Stimulated activated CD4-positive, alpha-beta T cell treated with anti-CD3 and anti-CD28 coated beads, Interleukin-4, amount 100 ng/mL, for 1 hour (primary cell): ENCODE measurements around the gene UPK3BL2.
"Not testable (repeated sequence)": the region's sequence is repeated elsewhere in the genome, so short reads cannot be mapped to it uniquely, and the experiment has no call there.

Experiments
- DNase-seq: peaks from one replicate; pipeline ENCODE4 v3.0.0-alpha.2; 2020

Gene UPK3BL2

DNA sequence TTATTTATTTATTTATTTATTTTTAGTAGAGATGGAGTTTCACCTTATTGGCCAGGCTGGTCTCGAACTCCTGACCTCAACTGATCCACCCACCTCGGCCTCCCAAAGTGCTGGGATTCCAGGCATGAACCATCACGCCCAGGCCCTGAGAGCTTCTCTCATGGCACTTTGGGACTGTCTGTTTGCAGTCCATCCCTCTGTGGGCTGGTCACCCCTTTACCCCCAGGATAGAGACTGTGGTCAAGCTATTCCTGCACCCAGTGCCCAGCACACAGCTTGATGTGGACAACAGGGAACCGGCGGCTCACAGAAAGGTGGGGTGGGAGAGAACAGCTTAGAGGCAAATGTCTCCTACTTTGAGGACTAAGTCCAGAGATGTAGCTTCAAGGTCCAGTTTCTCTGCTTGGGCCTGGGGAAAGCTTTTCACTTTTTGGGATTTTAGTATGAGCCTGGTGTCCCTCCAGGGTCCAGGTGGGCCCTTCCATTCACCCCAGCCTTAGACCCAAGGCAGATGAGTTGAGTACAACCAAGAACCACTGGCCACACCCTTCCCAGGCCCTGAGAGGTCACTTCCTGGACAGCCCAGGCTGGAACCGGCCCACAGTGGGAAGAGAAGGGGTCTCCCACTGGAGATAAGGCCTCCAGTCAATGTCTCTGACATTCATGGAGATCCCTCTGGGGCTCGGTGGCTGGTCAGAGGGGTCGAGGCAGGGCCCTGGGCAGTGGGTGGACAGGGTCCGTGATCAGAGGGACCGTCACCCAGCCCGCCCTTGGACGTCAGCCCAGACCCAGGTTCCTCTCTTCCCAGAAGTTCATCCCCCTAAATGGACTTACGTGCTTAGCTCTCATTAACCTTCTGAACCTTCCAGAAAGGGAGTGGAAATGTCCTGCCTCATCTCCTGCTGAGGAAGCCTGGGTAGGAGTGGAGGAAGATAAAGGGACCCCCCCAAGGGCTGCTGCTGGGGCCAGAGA, 15.4 kb downstream of the UPK3BL2 start:
- not testable (repeated sequence) for DNase-seq

DNA sequence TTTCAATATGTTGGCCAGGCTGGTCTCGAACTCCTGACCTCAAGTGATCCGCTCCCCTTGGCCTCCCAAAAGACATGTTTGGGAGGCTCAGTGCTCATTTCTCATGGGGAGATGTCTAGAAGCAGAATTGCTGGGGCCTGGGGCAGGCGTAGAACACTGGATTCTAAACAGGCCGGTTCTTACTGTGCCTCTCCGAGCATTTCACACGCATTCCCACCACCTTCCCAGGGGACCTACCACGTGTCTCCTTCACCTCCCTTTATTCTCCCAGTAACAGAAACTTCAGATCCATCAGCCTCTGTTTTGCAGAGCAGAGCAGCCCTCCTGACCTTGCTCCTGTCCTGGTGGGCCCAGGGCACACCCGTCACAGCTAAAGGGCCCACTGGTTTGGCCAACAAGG, 16.3 kb downstream of the UPK3BL2 start:
- not testable (repeated sequence) for DNase-seq

DNA sequence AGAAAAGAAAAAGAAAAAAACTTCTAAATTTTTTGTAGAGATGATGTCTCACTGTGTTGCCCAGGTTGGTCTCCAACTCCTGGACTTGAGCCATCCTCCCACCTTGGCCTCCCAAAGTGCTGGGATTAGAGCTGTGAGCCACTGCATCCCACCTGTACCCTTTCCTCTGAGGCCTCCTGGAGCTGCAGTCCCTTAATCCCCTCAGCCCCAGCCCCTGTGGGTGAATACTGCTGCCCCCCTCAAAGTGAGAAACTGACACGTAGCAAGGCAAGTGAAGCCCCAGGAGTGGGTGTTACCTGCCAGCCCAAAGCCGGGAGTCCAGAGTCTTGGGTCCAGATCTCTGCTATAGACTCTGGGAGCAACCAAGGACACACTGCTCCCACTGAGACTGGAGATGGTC, 18.7 kb downstream of the UPK3BL2 start:
- not testable (repeated sequence) for DNase-seq

DNA sequence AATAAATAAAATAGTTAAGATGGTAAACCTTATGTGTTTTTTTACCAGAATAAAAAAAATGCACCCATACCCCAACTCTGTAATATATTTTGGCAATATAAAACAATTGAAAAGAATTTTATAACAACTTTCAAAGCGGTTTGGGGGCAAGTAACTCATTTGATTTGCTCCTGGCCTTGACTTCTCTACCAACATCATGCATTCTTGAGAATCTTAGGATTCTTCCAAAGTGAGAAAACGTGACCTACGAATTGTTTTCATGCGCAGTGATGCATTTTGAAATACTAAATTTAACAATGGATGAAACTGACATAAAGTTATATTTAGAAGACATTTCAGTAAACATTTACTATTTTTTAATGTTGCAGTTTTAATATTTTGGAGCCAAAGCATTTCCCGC, 22.7 kb downstream of the UPK3BL2 start:
- not testable (repeated sequence) for DNase-seq

DNA sequence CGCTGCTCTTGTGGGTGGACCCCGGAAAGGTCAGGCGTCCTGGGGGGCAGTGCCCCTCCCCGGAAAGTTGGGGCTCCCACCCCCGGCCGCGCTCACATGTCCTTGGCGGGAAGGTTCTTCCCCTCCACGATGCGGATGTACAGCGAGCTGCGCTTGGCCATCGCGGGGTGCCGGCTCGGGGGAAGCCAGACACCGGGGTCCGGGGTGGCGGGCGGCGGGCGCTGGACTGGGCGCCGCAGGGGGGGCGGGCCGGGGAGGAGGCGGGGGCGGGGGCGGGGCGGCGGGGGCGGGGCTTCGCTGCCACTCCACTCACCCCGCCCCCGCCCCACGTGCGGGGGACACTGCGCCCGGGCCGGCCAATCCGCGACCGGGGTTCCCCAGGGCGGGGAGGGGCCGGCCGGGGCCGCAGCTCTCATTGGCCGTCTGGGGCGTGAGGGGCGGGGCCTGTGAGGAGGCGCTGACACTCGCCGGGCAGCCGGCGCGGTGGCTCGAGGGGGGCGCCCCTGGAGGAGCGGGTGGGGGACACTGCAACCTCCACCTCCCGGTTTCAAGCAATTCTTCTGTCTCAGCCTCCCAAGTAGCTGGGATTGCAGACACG, 25.8 kb downstream of the UPK3BL2 start, which contains the start of gene RASA4B:
TSS of gene RASA4B (minus strand) at position 228 of the 598 bp plus-strand sequence. CDS start at position 161, 67 bp downstream.
- DNase-seq = not testable (repeated sequence)

DNA sequence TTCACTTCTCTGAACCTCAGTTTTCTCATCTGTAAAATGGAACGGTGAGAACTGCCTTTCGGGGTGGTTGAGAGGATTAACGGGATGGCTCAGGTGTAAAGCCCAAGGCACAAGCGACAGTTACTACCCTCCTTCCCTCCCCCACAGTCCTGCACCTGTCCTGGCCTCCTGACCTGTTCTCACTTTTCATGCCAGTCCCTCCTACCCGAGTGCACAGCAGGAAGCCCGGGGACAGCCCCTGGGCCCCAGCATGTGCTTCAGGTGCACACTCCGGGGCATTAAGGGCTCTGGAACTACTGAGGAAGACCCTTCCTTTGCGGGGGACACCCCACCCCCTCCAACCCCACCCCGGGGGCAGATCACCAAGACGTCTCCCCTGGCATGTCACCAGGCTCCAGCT, 26.5 kb downstream of the UPK3BL2 start:
- not testable (repeated sequence) for DNase-seq

DNA sequence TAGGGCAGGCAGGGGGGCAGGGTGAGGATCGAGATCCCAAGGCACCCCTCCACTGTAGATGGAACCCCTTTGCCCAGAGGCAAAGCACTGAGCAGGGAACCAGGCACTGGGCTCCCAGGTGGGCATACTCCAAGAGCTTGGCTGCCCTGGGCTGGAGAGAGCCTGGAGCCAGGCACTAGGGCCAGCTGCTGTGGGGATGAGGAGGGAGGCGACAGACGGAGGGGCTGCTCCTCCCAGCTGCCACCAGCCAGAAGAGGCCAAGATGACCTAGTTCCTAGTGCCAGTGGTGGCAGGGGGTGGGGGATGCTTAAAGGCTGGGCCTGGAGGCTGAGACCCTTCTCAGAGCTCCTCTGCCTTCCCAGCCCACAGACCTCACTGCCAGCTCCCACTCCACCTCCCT, 27.6 kb downstream of the UPK3BL2 start:
- DNase-seq = not testable (repeated sequence)

DNA sequence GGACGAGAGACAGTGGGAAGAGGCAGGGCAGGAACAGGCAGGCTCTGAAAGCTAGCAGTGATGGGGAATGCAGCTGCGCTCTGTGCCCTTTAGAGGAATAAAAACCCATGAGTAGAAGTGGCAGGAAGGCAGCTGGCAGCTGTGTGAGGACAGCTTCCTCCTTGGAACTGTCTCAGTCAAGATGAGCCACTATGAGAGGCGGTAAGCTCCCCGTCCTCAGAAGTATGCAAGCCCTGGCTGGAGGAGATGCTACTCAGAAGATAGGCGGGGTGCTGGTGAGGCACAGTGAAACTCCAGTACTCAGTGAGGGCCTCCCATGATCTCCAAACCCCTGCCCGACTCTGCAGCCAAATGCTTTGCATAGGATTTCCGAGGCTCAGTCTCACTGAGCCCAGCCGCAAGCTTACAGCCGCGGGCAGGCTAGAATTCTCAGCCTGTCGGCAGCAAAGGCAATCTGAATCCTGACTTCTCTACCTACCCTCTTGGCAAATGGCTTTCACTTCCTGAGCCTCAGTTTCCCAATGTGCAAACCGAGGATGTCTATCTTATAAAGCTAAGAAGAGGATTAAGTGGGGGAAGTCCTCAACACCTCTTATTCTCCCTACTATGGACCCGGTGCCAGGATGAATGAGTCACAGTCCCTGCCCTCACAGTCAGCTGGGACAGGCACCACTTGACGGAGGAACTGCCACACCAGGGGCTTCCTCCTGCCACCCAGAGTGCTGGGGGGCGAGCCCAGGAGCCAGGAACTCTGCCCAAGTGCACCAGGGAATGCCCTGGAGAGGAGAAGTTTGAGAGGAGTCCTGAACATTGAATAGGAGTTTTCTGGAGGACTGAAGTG, 28.4 kb downstream of the UPK3BL2 start:
- not testable (repeated sequence) for DNase-seq

DNA sequence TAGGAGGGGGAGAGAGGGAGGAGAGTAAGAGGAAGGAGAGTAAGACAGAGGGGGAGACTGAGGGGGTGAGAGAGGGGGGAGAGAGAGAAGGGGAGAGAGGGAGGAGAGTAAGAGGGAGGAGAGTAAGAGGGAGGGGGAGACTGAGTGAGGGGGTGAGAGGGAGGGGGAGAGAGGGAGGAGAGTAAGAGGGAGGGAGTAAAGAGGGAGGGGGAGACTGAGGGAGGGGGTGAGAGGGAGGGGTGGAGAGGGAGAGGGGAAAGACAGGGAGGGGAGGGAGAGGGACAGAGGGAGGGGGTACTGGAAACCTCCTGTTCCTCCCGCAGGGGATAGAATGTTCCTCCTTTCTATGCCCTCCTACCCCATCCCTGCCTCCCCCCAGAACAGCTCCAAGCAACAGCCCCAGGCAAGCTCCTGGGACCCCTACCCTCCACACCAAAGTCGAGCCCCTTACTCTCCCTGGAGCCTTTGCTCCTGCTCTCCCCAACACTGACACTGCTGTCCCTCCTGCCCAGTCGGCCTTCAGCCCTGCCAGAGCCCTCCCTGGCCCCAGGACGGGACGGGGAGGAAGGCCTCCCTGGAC, 30.8 kb downstream of the UPK3BL2 start:
- not testable (repeated sequence) for DNase-seq

DNA sequence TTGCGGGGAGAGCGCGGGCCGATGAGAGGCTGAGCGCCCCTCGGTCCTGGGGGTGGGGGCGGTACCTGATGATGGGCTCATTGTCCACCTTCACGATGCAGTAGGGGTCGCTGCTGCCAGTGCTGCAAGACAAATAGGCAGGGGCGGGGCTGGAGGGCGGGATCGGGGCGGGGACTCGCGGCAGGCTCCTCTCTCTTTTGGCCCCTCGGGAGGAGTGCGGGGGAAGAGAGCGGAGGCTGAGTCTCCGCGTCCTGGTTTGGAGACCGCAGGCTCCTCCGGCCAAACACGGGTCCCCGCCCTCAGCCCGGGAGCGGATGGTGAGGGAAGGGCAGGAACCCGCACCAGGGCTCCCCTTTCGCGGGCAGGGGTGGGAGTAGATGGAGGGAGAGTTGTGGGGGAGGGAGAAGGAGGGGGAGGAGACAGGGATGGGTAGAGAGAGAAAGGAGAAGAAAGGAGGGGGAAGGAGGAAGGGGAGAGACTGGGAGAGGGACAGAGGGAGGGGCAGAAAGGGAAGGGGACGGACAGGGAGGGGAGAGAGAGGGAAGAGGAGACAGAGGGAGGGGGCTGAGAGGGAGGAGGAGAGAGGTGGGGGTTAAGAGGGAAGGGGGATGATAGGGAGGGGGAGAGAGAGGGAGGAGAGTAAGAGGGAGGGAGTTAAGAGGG, 31.5 kb downstream of the UPK3BL2 start:
- DNase-seq = not testable (repeated sequence)

DNA sequence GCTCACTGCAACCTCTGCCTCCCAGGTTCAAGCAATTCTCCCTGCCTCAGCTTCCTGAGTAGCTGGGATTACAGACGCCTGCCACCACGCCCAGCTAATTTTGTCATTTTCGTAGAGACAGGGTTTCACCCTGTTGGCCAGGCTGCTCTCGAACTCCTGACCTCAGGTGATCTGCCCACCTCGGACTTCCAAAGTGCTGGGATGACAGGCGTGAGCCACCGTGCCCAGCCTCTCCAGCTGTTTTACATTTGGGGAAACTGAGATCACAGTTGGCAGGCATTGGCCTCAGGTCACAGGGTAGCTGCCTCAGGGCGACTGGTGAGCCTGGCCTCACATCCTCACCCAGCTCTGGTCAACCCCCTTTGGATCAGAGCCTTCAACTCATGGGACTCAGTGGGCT, 32.9 kb downstream of the UPK3BL2 start:
- DNase-seq = not testable (repeated sequence)

DNA sequence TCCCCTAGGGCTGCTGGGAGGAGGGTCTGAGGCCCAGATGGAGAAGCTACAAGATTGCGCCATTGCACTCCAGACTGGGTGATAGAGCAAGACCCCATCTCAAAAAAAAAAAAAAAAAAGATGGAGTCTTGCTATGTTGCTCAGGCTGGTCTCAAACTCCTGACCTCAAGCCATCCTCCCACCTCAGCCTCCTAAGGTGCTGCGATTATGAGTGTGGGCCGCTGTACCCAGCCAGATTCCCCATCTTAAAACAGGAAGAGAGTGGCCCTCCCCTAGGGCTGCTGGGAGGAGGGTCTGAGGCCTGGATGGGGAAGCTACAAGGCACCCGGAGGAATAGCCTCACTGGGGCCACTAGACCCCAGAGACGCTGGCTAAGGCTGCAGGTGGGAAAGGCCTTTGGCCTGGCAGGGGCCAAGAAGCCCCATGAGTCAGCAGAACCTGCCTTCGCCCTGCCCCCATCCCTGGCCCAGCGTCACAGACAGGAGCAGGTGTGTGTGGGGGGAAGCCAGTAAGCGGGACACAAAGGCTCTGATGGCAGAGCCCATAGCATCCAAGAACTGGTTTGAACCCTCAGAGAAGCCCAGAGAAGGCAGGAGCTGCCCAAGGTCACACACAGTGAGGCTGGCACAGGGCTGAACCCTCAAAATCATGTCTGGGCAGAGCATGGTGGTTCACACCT, 35.9 kb downstream of the UPK3BL2 start:
- not testable (repeated sequence) for DNase-seq

DNA sequence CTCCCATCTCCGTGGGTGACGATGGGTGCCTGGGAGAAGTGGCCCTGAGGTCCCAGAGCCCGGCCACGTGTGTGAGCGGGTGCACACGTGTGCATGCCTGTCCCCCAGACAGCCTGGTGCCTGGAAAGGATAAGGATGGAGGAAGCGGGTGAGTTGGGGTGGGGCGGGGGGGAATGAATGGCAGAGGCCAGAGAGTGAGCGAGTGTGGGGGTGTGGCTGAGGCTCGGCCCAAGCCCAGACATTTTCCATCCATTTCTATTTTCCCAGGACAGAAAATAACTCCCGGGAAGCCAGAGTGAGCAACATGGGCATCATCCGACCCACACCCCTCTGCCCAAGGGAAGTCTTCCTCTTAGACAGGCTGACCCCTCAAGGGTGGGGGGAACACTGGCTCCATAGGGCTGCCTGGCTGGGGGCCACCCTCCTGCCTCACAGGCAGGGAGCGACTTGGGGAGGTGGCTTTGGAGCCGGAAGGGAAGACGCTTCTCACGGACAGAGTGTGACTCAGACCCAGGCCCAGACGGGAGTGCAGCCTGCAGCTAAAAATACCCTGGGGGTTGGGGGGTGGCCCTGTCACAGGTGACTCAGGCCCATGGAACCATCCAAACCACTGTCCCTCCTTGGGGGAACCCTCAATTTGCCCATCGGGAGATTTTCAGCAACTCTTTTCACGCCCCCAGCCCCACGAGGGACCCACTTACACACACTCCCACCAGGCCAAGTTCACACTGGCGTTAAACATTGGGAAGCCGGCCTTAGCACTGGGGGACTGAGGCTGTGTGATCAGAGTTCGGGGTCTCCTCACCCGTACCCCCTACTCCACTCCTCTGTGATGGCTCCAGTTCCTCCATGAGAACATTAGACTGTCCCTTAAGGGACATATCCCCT, 38.0 kb downstream of the UPK3BL2 start:
- DNase-seq = not testable (repeated sequence)

DNA sequence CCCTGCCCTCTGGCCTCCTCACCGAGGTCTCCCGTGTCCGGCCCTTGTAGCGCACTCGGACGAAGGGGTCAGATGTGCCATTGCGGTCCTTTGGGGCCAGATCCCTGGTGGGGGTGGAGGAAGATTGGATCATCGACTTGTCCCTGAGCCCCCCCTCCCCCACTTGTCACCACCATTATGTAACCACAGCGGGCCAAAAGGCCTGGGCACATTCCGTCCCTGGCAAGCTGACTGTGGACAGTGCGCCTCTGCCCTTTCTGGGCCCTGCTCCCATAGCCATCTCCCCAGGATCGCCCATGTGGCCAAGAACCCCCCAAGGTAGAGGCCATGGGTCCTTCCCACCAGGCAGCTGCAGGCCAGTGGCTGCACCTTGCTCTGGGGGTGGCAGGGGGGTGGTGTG, 40.4 kb downstream of the UPK3BL2 start:
- not testable (repeated sequence) for DNase-seq

DNA sequence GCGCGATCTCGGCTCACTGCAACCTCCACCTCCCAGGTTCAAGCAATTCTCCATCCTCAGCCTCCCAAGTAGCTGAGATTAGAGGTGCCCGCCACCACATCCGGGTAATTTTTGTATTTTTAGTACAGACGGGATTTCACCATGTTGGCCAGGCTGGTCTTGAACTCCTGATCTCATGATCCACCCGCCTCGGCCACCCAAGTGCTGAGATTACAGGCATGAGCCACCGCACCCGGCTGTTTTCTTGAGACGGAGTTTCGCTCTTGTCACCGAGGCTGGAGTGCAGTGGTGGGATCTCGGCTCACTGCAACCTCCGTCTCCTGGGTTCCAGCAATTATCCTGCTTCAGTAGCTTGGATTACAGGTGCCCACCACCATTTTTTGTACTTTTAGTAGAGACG, 45.2 kb downstream of the UPK3BL2 start:
- not testable (repeated sequence) for DNase-seq

DNA sequence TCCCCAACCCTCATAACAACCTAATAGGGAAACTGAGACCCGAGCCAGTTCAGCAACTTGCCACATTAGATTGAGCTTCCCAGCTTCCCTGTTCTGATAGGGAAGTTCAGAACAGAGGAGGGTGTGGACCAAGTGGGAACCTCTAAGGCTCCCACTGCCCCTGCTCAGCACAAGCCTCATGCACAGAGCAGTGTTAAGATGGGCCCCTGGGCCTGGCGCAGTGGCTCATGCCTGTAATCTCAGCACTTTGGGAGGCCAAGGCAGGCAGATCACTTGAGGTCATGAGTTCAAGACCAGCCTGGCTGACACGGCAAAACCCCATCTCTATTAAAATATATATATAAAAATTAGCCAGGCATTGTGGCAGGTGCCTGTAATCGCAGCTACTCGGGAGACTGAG, 46.2 kb downstream of the UPK3BL2 start:
- not testable (repeated sequence) for DNase-seq

DNA sequence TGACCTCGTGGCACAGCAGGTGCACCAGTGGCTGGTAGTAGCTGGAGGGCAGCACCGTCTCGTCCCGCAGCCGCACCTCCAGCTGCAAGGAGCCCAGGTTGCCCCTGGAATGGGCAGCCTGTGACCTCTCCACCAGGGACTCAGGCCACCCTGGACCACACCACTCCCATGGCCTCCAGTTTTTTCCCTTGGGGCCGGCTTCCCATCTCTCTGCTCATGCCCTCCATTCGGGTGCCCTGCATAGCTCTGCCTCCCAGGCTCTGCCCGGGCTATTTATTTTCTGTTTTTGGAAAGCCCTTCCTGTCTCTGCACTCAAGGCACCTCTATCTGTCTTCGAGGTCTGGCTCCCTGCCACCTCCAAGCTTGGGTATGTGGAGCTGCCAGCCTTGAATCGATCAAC, 46.6 kb downstream of the UPK3BL2 start:
- not testable (repeated sequence) for DNase-seq

DNA sequence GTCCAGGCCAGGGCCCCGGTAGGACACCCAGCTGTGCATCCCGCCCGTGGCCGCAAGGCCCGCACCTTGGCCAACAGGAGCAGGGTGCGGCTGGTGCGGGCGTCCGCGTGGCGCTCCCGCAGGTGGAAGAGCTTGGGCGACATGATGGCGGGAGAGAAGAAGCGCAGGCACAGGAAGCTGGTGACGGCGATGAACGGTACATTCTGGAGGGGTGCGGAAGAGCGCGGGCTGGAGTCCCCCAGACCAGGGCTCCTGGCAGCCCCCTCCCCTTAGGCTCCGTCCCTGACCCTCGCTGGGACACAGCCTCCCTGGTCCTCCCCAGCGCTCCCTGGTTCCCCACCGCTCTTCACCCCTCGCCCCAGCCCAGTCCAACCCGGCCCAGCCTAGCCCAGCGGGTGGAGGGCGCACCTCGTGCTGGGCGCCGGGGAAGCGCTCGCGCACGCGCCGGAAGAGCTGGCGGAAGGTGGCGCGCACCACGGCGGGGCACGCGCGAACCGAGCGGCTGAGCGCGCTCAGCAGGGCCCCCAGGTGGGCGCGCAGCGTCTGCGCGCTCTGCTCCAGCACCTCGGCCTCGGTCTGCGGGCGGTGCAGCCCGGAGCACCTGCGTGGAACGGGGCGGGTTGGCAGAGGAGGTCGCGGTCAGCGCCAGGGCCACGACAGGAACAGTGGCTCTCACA, 48.9 kb downstream of the UPK3BL2 start:
- DNase-seq = not testable (repeated sequence)

DNA sequence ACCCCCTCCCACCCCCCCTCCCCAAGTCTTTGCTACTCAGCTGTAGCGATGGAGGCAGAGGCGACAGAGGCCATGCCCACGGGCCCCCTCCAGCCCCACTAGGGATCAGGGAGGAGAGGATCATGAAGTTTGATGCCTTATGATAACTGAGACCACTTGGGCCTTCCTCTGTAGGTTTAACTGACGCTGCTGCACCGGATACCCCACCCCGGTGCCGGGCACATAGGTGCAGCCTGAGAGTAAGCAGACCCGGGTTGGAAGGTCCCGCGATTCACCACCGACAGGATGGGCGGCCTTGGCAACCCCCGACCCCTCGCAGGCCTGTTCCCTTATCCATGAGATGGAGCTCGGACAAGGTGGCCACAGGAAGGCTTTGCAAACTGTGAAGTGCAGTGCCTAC, 49.5 kb downstream of the UPK3BL2 start:
- DNase-seq = not testable (repeated sequence)
